GM12891 (cell line): ENCODE measurements around the gene PACRGL.

Source experiments
- POLR2A ChIP-seq: IDR thresholded peaks from 2 replicates; pipeline ENCODE4 v1.6.1; 2011; ENCODE audit warnings: low read depth, low read length, control low read depth
- POLR2AphosphoS5 ChIP-seq: IDR thresholded peaks from 2 replicates; pipeline ENCODE4 v1.6.1; 2011; ENCODE audit warnings: low read depth, low read length, control low read depth
- TAF1 ChIP-seq: IDR thresholded peaks from 2 replicates; pipeline ENCODE4 v1.6.1; 2011; ENCODE audit warnings: low read depth, low read length, control low read depth

- no peak for TF ChIP-seq POLR2AphosphoS5
- no peak for TF ChIP-seq TAF1
- TF ChIP-seq POLR2A: no peak
Observed at GRCh38 chr4:20681271-20681670, 19.0 kb upstream of the PACRGL start.
